Sigmoid colon (tissue), 4 donors: ENCODE data around the gene NIN.

Source experiments
- CTCF ChIP-seq, 4 experiments: fragments of 450-650 bp in 3 of 4; fragments of 200-600 bp in 1 of 4; IDR thresholded peaks; one replicate each; pipeline ENCODE4 v1.5.1; 2016 to 2019; ENCODE audit warnings: antibody characterized with exemption in 4 of 4, mild to moderate bottlenecking in 3 of 4, moderate library complexity in 2 of 4
- POLR2AphosphoS5 ChIP-seq, 4 donors: sonication (generic); formaldehyde crosslinking; IDR thresholded peaks; one replicate each; pipeline ENCODE4 v1.6.1; 2017; ENCODE audit warnings: antibody characterized with exemption in 4 of 4

GRCh38 chr14:50822501-50823042 is 8.4 kb downstream of the NIN start:
- TF ChIP-seq CTCF (IDR thresholded peaks at IDR 0.05) (no peak), POLR2AphosphoS5 (IDR thresholded peaks at IDR 0.05) (no peak)
